Osteocyte (in vitro differentiated cells): ENCODE results near the gene ADAT1. TPM values are rescaled to one million over a fixed set of nuclear protein-coding genes. Genes with fewer than 3 reads are reported as not detected.

Experiments used
- DNase-seq: peaks from one replicate; pipeline ENCODE4 v3.0.0; 2021; ENCODE audit warnings: mixed read lengths; ENCODE audit not compliant: unreplicated experiment; ENCODE audit errors: extremely low spot score
- H3K27ac Mint-ChIP-seq: one replicate; pipeline ENCODE4 v1.8.0; 2021; ENCODE audit warnings: mild to moderate bottlenecking, mixed read lengths; ENCODE audit not compliant: unreplicated experiment
- H3K27me3 Mint-ChIP-seq: one replicate; pipeline ENCODE4 v1.8.0; 2021; ENCODE audit warnings: mixed read lengths; ENCODE audit not compliant: unreplicated experiment
- H3K36me3 Mint-ChIP-seq: one replicate; pipeline ENCODE4 v1.8.0; 2021; ENCODE audit warnings: mixed read lengths; ENCODE audit not compliant: unreplicated experiment
- H3K4me1 Mint-ChIP-seq: one replicate; pipeline ENCODE4 v1.8.0; 2021; ENCODE audit warnings: mixed read lengths; ENCODE audit not compliant: unreplicated experiment
- H3K4me3 Mint-ChIP-seq: one replicate; pipeline ENCODE4 v1.8.0; 2021; ENCODE audit warnings: mild to moderate bottlenecking, moderate library complexity, mixed read lengths; ENCODE audit not compliant: unreplicated experiment
- H3K9me3 Mint-ChIP-seq: one replicate; pipeline ENCODE4 v1.8.0; 2021; ENCODE audit warnings: mixed read lengths; ENCODE audit not compliant: unreplicated experiment
- CTCF ChIP-seq: fragments of 200-600 bp; sonication (generic); IDR thresholded peaks from 2 replicates; pipeline ENCODE4 v1.5.0; 2021; ENCODE audit warnings: antibody characterized with exemption, mild to moderate bottlenecking, moderate library complexity
- total RNA-seq: library from RNA; stranded (reverse); gene quantifications from 2 replicates; pipeline ENCODE4 v1.2.1, GENCODE V29; 2021

Gene ADAT1
- total RNA-seq, 1 donor from 2014 or later: 55.9 TPM

- Mint-ChIP-seq H3K4me3 (peak overlapping the region; percentile 99), H3K36me3 (peaks cover 22% of the 10 kb centered on the region), H3K4me1 (peaks cover 26% of the 10 kb centered on the region), H3K27ac (no peak overlapping the region), H3K9me3 (no peaks in the 10 kb centered on the region), H3K27me3 (no peaks in the 10 kb centered on the region)
- peak; percentile 58 for TF ChIP-seq CTCF
- no peak for DNase-seq
Observed at GRCh38 chr16:75621170-75621477, 2.0 kb downstream of the ADAT1 start.

GRCh38 chr16:75620326-75621169 lies 2.5 kb downstream of the ADAT1 start:
- Mint-ChIP-seq H3K27ac (no peak overlapping the region), H3K27me3 (no peaks in the 10 kb centered on the region), H3K4me3 (no peak overlapping the region), H3K9me3 (no peaks in the 10 kb centered on the region), H3K36me3 (peaks cover 25% of the 10 kb centered on the region), H3K4me1 (peaks cover 26% of the 10 kb centered on the region)
- TF ChIP-seq CTCF: no peak
- DNase-seq: no peak

GRCh38 chr16:75618780-75619179 lies 4.3 kb downstream of the ADAT1 start:
- H3K9me3 Mint-ChIP-seq: no peaks in the 10 kb centered on the region
- peaks cover 26% of the 10 kb centered on the region for H3K4me1 Mint-ChIP-seq
- H3K27ac Mint-ChIP-seq: no peak overlapping the region
- DNase-seq: no peak
- no peaks in the 10 kb centered on the region for H3K27me3 Mint-ChIP-seq
- H3K36me3 Mint-ChIP-seq: peaks cover 34% of the 10 kb centered on the region
- H3K4me3 Mint-ChIP-seq: no peak overlapping the region
- no peak for TF ChIP-seq CTCF

GRCh38 chr16:75617121-75617520 lies 6.0 kb downstream of the ADAT1 start:
- peaks cover 46% of the 10 kb centered on the region for H3K36me3 Mint-ChIP-seq
- TF ChIP-seq CTCF: no peak
- no peak for DNase-seq
- H3K27ac Mint-ChIP-seq: no peak overlapping the region
- peaks cover 15% of the 10 kb centered on the region for H3K4me1 Mint-ChIP-seq
- H3K9me3 Mint-ChIP-seq: no peaks in the 10 kb centered on the region
- no peak overlapping the region for H3K4me3 Mint-ChIP-seq
- no peaks in the 10 kb centered on the region for H3K27me3 Mint-ChIP-seq

DNA sequence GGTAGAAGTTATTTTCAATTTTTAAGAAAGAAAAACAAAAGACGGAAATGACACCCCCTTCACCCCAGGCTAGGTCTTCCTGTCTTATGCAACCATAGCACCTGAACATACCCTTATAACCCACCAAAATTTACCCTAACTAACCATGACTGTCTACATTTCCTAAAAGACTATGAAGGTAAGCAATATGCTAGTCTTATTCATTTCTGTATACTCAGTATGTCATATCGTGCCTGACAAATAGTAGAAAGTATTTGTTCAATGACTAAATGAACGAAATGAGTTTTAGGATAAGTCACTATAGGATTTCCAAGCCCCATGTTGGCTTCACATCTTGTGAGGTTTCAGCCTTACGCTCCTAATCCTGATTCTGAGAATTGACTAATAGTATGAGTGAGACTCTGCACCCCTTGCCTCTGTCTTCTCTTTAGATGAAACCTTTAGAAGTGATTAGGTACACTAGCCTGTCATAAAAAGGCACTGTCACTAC lies 6.5 kb downstream of the ADAT1 start:
- Mint-ChIP-seq H3K4me1 (peaks cover 9% of the 10 kb centered on the region), H3K36me3 (peaks cover 47% of the 10 kb centered on the region), H3K27me3 (no peaks in the 10 kb centered on the region), H3K27ac (no peak overlapping the region), H3K9me3 (no peaks in the 10 kb centered on the region), H3K4me3 (no peak overlapping the region)
- no peak for TF ChIP-seq CTCF
- no peak for DNase-seq
